ENCODE results near the gene RBBP6. TPM values are rescaled to one million over a fixed set of nuclear protein-coding genes. Genes with fewer than 3 reads are reported as not detected.

RBBP6 gene
- total and polyA plus RNA-seq, 8 donors, result 9.0 to 130 (median 32.7) TPM

DNA sequence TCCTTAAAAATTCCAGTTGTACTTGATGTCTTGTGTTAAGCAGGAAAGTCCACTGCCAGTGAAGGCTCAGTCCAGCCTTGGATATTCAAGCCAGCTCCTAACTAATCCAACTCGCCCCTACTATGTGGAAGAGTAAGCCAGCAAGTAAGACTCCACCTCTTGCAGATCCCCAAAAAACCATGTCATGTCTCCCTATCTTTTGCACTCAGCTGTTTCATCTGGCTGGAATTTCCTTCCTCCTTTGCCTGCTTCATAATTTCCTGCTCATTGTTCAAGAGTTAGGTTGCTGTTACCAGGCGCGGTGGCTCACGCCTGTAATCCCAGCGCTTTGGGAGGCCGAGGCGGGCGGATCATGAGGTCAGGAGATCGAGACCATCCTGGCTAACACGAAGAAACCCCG, 37.8 kb downstream of the RBBP6 start:
- H3K27me3 ChIP-seq, result no peaks in the 10 kb centered on the region
- no peak overlapping the region for H3K4me3 ChIP-seq
- H3K9me3 ChIP-seq, result peaks cover 0 to 12% (median 0%) of the 10 kb centered on the region in 4 donors
- no peaks in the 10 kb centered on the region for H3K4me1 ChIP-seq
- TF ChIP-seq POLR2A (IDR thresholded peaks at IDR 0.05) (no peak), POLR2AphosphoS5 (IDR thresholded peaks at IDR 0.05) (no peak), EP300 (IDR thresholded peaks at IDR 0.05) (no peak), CTCF (IDR thresholded peaks at IDR 0.05) (no peak)
- 87 to 90% (median 89%) methylated on average over 11 of the region's 11 CpGs for WGBS, 5 donors
- intact Hi-C loops (cut with DNase I; ENCODE audit: low total_unique reads), result no loop called here
- DNase-seq, result no peak
- peaks cover 0 to 1% (median 0%) of the 10 kb centered on the region in 4 donors for H3K36me3 ChIP-seq
- H3K27ac ChIP-seq, result no peak overlapping the region

- intact Hi-C loops (cut with DNase I; ENCODE audit: low total_unique reads), result no loop called here
- H3K36me3 ChIP-seq, result no peaks in the 10 kb centered on the region
- 59 to 76% (median 73%) methylated on average over 5 of the region's 5 CpGs for WGBS, 5 donors
- no peak for TF ChIP-seq CTCF (IDR thresholded peaks at IDR 0.05)
- no peak for TF ChIP-seq POLR2AphosphoS5 (IDR thresholded peaks at IDR 0.05)
- no peak for TF ChIP-seq EP300 (IDR thresholded peaks at IDR 0.05)
- TF ChIP-seq POLR2A (IDR thresholded peaks at IDR 0.05), result no peak
- no peak overlapping the region for H3K4me3 ChIP-seq
- no peak overlapping the region for H3K27ac ChIP-seq
- no peaks in the 10 kb centered on the region for H3K9me3 ChIP-seq
- DNase-seq, result peak in 1 of 2 donors; percentile 11
- no peaks in the 10 kb centered on the region for H3K4me1 ChIP-seq
- H3K27me3 ChIP-seq, result no peaks in the 10 kb centered on the region
These were observed 41.3 kb downstream of the RBBP6 start for GRCh38 chr16:24580665-24581064.

DNA sequence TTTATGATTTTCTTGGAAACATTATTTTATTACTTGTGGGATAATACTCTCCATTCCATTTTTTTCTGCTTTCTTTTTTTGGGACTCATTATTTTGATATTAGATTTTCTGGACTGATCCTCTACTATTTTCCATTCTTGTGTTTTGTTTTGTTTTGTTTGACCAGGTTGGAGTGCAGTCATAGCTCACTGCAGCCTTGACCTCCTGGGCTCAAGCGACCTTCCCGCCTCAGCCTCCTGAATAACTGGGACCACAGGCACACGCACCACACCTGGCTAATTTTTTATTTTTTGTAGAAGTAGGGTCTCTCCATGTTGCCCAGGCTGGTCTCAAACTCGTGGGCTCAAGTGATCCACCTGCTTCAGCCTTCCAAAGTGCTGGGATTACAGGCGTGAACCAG, 44.1 kb downstream of the RBBP6 start:
- no peak for DNase-seq
- intact Hi-C loops (cut with DNase I; ENCODE audit: low total_unique reads), result no loop called here
- no peak overlapping the region for H3K4me3 ChIP-seq
- TF ChIP-seq EP300 (IDR thresholded peaks at IDR 0.05) (no peak), CTCF (IDR thresholded peaks at IDR 0.05) (no peak), POLR2AphosphoS5 (IDR thresholded peaks at IDR 0.05) (no peak), POLR2A (IDR thresholded peaks at IDR 0.05) (no peak)
- 72 to 74% (median 73%) methylated on average over 5 of the region's 5 CpGs for WGBS, 5 donors
- H3K4me1 ChIP-seq, result no peaks in the 10 kb centered on the region
- no peaks in the 10 kb centered on the region for H3K36me3 ChIP-seq
- no peaks in the 10 kb centered on the region for H3K27me3 ChIP-seq
- no peaks in the 10 kb centered on the region for H3K9me3 ChIP-seq
- H3K27ac ChIP-seq, result no peak overlapping the region

- TF ChIP-seq CTCF (IDR thresholded peaks at IDR 0.05), result no peak
- Histone ChIP-seq H3K36me3 (no peaks in the 10 kb centered on the region), H3K9me3 (no peaks in the 10 kb centered on the region), H3K27ac (no peak overlapping the region), H3K4me3 (no peak overlapping the region), H3K27me3 (no peaks in the 10 kb centered on the region), H3K4me1 (no peaks in the 10 kb centered on the region)
- no peak for DNase-seq
- intact Hi-C loops (cut with DNase I; ENCODE audit: low total_unique reads), result no loop called here
- 55 to 73% (median 65%) methylated on average over 1 of the region's 1 CpG for WGBS, 5 donors
These were observed 50.6 kb downstream of the RBBP6 start for GRCh38 chr16:24589997-24590396.
